Right hindlimb (tissue), 1 donor: ENCODE data around the gene LRRC2.
"Not testable (repeated sequence)": the region's sequence is repeated elsewhere in the genome, so short reads cannot be mapped to it uniquely, and the experiment has no call there.

Experiments used
- DNase-seq: peaks from one replicate; pipeline ENCODE4 v3.0.0-alpha.2; 2018

Gene LRRC2

DNA sequence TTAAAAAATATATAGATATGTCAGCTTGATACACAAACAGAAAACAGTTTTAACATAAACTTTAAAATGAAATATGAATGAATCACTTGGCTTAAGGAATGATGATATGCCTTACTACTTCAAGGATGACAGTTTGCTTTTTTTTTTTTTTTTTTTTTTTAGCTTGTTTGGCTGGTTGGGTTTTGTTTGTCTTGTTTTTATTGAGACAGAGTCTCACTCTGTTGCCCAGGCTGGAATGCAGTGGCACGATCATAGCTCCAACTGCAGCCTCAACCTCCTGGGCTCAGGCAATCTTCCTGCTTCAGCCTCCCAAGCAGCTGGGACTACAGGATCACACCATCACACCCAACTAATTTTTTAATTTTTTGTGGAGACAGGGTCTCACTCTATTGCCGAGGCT, 14.5 kb downstream of the LRRC2 start:
- no peak for DNase-seq

GRCh38 chr3:46549989-46550388, 16.1 kb downstream of the LRRC2 start:
- no peak for DNase-seq

DNA sequence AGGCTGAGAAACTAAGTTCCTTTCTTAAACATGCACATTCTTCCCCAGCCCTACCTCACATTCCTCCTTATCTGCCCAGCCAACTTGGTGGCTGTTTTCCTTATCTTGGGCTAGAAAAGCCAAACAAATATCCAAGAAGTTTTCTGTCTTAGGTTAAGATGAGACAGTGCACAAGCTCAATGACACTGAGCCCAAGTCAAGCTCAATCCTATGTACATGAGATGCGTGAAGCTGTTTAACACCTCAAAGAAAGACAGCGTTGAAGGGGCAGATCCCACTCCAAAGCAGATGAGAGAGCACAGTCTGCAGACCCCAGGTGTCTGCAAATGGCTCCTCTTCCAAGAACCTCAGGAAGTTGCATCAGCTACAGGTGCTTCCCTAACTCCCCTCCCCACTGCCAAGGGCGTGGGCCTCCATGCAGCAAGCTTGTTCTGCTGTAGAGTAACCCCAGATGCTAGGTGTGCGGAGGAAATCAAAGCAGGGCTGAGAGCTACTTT, 16.6 kb downstream of the LRRC2 start:
- DNase-seq: no peak

- DNase-seq: not testable (repeated sequence)
Measured at GRCh38 chr3:46548611-46549010, 17.5 kb downstream of the LRRC2 start.

DNA sequence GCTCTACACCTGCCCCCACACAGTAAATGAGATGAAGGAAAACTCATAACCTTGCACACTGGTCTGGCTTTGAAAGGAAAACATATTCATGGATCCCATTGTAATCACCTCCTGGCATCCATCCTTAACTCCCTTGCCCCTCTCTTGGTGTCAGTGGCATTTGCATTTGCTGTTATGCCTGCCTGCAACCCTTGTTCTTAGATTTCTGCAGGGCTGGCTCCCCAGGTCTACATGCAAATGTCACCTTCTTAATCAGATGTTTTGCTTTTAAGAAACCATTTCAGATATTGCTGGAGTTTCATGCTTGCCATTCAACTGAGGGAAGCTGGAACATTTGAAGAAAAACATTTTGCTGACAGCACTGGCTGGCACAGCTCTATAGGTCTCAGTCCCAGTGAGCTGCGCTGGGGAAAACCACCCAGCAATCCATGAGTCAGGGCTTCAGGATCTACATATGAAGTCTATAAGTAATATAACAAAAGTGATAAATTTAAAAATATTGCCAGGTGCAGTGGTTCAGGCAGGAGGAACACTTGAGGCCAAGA, 19.1 kb downstream of the LRRC2 start:
- DNase-seq: no peak

DNA sequence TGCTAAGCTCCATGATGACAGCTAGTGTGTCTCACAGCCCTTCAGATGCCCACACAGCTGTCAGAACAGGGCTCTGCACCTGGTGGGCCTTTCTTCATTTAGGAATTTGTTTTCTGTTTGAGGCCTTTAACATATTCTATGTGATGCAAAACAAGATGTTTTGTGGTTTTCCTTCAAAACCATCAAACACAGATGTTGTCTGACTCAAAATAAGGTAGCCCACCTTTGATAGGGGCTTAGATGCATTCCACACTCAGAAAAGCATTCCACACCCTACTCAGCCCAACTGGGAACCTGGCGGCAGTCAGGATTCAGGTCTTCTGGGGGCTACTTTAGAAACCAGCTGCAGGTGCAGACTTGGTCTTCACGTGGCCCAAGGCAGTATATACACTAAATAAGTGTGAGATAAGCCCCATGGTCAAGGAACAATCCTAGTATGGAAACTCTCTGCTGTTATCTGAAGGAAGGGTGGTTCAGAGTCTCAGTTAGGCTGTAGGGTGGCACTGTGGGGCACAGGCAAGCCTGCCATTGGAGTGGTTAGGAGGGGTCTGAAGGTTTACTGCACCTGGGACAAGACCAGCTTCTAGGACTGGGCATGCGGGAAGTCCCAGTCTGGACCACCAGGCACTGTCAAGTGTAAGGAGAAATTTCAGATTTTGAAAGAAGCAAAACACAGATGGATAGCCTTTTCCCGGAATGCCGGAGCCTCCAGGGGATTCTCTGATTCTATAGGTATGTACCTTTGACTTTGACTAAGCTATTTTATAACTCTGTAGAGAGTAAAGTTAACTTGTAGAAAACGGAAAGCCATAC, 20.1 kb downstream of the LRRC2 start:
- no peak for DNase-seq

GRCh38 chr3:46544771-46545503, 21.2 kb downstream of the LRRC2 start:
- DNase-seq: no peak

DNA sequence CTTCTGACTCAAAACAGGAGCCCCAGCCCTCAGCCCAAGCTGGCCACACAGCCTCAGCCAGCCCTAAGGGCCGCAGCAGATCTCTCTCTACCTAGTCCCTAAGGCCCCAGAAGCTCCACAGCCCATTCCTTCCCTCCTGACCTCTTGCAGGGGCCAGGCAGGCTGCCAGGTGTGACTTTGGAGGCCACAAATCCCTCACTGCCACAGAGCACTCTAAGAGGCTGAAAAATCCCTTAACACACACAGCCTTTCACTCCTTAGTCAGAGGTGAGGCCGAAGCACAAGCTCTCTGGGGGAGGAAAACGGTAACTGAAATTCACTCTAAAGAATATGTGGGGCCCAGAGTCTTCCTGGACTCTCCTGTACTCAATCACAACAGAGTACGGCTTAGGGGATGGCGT, 23.3 kb downstream of the LRRC2 start:
- no peak for DNase-seq

DNA sequence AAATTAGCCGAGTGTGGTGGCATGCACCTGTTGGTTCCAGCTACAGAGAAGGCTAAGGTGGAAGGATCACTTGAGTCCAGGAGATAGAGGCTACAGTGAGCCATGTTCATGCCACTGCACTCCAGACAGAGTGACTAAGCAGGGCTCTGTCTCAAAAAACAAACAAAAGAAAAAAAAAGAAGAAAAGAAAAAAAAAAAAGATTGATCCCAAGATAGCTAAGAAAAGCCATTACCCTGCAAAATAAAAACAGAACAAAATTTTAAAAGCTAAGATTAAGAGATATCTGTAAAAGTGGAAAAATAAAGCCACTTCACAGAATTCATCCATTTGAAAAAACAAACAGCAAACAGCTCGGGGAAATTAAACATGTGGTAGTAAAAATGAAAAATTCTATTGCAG, 23.8 kb downstream of the LRRC2 start:
- DNase-seq: no peak

- DNase-seq: no peak
Measured at GRCh38 chr3:46541835-46542234, 24.3 kb downstream of the LRRC2 start.

DNA sequence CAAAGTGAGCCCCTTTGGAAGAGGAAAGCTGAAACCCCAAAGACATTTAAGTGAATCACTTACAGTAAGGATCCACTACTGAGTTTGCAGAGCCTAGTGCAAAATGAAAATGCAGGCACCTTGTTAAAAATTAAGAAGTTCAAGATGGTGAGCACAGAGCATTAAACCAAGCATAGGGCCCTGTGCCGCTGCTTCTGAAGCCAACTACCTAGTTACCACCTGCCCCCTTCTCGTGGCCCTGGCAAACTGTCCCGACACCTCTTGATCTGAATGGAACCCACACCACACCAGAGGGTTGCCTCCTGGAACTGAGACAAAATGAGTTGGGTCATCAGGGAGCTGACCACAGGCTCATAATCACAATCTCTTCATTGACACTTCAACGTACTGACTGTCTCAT, 25.6 kb downstream of the LRRC2 start:
- no peak for DNase-seq

DNA sequence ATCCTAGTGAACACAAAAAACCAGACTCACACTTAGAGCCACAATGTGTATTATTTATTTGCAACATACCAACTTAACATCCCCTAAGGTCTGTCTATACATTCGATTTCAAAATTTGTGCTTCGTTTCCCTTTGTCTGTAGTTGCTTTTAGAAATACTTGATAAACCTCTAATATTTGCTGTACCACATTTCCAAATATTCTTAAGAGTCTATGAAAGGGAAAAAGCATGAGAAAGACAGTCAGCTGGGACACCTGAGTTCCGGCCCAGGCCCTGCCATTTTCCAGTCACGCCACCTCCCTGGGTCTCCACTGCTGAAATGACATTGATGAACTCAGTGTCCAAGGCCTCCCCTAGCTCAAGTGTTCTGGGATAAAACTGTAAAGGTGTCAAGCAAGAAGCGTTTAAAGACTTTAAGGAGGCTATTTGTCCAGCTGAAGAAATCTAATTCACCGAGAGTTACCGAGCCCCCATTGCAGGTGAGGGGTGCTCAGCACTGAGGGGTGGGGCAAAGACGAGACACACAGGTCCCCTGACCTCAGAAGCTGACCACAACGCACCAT, 26.6 kb downstream of the LRRC2 start:
- DNase-seq: no peak

DNA sequence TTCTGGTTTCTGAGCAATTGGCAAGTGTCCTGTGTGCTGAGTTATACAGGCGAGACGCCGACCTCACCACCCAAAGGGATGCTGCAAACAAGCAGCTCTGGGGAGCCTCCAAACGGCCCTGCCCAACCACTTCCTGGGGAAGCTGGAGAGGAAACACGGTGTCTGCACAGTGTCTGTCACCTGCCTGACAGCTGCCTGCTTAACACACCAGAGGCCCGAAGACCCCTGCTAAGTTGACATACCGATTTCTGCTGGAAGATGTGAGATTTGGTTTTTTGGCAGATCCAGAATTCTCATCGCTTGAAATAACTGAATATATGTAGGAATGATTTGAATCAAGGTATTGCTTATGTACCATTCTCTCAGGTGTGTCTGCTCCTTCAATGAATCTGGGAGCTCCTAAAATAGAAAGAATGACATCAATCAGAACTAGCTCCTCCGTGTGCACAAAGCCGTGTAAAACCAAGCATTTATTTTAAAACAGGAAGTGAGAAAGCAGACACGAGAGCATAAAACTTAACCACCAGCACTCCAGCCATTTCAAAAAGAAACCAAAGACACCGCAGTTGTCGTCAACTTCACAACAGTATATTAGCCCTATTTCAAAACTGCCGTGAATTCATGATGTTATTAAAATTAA, 27.2 kb downstream of the LRRC2 start:
- peak; percentile 33 for DNase-seq

DNA sequence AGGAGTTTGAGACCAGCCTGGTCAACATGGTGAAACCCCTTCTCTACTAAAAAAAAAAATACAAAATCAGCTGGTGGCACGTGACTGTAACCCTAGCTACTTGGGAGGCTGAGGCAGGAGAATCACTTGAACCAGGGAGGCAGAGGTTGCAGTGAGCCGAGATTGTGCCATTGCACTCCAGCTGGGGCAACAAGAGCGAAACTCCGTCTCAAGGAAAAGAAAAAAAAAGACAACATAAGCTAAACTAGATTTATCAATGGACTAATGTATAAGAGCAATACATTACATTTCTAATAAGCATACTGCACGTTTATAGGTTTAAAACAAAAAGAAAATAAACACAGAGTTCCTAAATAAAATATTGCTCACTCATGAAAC, 27.7 kb downstream of the LRRC2 start:
- DNase-seq: not testable (repeated sequence)

DNA sequence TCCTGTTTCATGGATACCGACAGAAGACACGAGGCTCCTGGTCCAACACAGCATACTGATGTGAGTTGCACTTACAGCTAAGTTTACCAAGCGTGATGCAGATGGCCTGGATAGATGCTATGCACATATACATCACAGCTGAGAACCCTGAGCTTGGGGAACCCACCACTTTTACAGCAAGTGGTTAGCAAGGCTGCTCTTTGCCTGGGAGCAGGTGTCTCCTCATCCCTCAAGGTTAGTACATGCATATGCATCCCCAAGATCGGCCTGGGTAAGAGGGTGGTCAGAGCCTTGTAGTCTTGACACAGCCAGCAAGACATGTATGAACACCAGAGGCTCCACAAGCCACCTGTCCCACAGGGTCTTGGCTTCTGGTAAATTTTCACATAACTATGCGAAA, 28.3 kb downstream of the LRRC2 start:
- DNase-seq: no peak

GRCh38 chr3:46537316-46537715, 28.8 kb downstream of the LRRC2 start:
- no peak for DNase-seq

DNA sequence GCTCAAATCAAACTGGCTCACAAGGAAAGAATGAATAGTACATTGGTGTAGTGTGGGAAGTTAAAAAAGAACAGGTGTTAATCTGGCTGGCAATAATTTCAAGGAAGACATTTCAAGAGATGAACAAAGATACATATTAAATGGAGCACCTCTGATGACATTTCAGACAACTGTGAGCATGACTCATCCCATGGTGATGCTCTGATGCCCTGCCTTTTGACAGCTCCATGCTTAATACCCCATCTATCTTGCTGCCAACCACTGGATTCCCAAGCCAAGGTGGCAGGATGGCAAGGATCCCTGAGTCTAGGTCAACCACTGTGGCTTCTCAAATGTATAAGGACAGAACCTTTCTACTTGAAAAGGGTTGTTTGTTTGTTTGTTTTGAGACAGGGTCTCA, 29.3 kb downstream of the LRRC2 start:
- DNase-seq: no peak

GRCh38 chr3:46535746-46536145, 30.4 kb downstream of the LRRC2 start:
- DNase-seq: no peak

- no peak for DNase-seq
Measured at GRCh38 chr3:46533091-46533490, 33.0 kb downstream of the LRRC2 start.

- DNase-seq: no peak
Measured at GRCh38 chr3:46527239-46527638, 38.9 kb downstream of the LRRC2 start.

- no peak for DNase-seq
Measured at GRCh38 chr3:46524832-46525231, 41.3 kb downstream of the LRRC2 start.

- DNase-seq: no peak
Measured at GRCh38 chr3:46524008-46524407, 42.1 kb downstream of the LRRC2 start.

GRCh38 chr3:46523556-46523955, 42.5 kb downstream of the LRRC2 start:
- DNase-seq: no peak
